Measurements from ENCODE around the gene ADGRB3. TPM values are rescaled to one million over a fixed set of nuclear protein-coding genes. Genes with fewer than 3 reads are reported as not detected.

ADGRB3 gene
- total and polyA plus RNA-seq, 7 donors: 0.60 to 11.5 (median 9.7) TPM; not detected in 1

- intact Hi-C loops (cut with DNase I): no loop called here
These were observed 545.4 kb downstream of the ADGRB3 start for GRCh38 chr6:69180361-69181067.

GRCh38 chr6:69181964-69182363 is 546.9 kb downstream of the ADGRB3 start:
- no peaks in the 10 kb centered on the region for H3K9me3 ChIP-seq
- intact Hi-C loops (cut with DNase I): no loop called here
- H3K27ac ChIP-seq: no peak overlapping the region
- no peak for DNase-seq
- H3K27me3 ChIP-seq: no peaks in the 10 kb centered on the region
- H3K36me3 ChIP-seq: no peaks in the 10 kb centered on the region
- 77 to 90% methylated on average over 3 of the region's 3 CpGs for WGBS, 2 donors
- H3K4me1 ChIP-seq: no peaks in the 10 kb centered on the region
- no peak for TF ChIP-seq POLR2A (IDR thresholded peaks at IDR 0.05)
- no peak for TF ChIP-seq POLR2AphosphoS5 (IDR thresholded peaks at IDR 0.05)
- TF ChIP-seq, protein P1, sequence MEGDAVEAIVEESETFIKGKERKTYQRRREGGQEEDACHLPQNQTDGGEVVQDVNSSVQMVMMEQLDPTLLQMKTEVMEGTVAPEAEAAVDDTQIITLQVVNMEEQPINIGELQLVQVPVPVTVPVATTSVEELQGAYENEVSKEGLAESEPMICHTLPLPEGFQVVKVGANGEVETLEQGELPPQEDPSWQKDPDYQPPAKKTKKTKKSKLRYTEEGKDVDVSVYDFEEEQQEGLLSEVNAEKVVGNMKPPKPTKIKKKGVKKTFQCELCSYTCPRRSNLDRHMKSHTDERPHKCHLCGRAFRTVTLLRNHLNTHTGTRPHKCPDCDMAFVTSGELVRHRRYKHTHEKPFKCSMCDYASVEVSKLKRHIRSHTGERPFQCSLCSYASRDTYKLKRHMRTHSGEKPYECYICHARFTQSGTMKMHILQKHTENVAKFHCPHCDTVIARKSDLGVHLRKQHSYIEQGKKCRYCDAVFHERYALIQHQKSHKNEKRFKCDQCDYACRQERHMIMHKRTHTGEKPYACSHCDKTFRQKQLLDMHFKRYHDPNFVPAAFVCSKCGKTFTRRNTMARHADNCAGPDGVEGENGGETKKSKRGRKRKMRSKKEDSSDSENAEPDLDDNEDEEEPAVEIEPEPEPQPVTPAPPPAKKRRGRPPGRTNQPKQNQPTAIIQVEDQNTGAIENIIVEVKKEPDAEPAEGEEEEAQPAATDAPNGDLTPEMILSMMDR (IDR thresholded peaks at IDR 0.05): no peak
- TF ChIP-seq EP300 (IDR thresholded peaks at IDR 0.05): no peak
- no peak overlapping the region for H3K4me3 ChIP-seq

More at GRCh38 chr6:69180361-69181067, 545.4 kb downstream of the ADGRB3 start:
- 74 to 87% methylated on average over 7 of the region's 7 CpGs for WGBS, 2 donors
- Histone ChIP-seq H3K4me3 (no peak overlapping the region), H3K36me3 (no peaks in the 10 kb centered on the region), H3K9me3 (no peaks in the 10 kb centered on the region), H3K4me1 (no peaks in the 10 kb centered on the region), H3K27me3 (no peaks in the 10 kb centered on the region), H3K27ac (no peak overlapping the region)
- DNase-seq: no peak
- TF ChIP-seq, protein P1 (IDR thresholded peaks at IDR 0.05): no peak
- TF ChIP-seq EP300 (IDR thresholded peaks at IDR 0.05): no peak
- no peak for TF ChIP-seq POLR2AphosphoS5 (IDR thresholded peaks at IDR 0.05)
- TF ChIP-seq POLR2A (IDR thresholded peaks at IDR 0.05): no peak

- no peak overlapping the region for H3K27ac ChIP-seq
- WGBS, 2 donors: 85% methylated on average over 3 of the region's 3 CpGs
- intact Hi-C loops (cut with DNase I): no loop called here
These were observed 550.2 kb downstream of the ADGRB3 start for GRCh38 chr6:69185276-69185675.

GRCh38 chr6:69202768-69203167 is 567.7 kb downstream of the ADGRB3 start:
- WGBS, 2 donors: 29 to 51% methylated on average over 2 of the region's 2 CpGs
- TF ChIP-seq, protein P1 (IDR thresholded peaks at IDR 0.05): no peak
- TF ChIP-seq EP300 (IDR thresholded peaks at IDR 0.05) (no peak), POLR2AphosphoS5 (IDR thresholded peaks at IDR 0.05) (no peak), POLR2A (IDR thresholded peaks at IDR 0.05) (no peak)
- Histone ChIP-seq H3K4me3 (no peak overlapping the region), H3K27me3 (no peaks in the 10 kb centered on the region), H3K27ac (no peak overlapping the region), H3K4me1 (peaks cover 0 to 12% (median 0%) of the 10 kb centered on the region in 4 donors), H3K9me3 (no peaks in the 10 kb centered on the region), H3K36me3 (no peaks in the 10 kb centered on the region)
- DNase-seq: no peak
- intact Hi-C loops (cut with DNase I): no loop called here

More at GRCh38 chr6:69185276-69185675, 550.2 kb downstream of the ADGRB3 start:
- no peak overlapping the region for H3K4me3 ChIP-seq
- no peak for DNase-seq
- H3K36me3 ChIP-seq: no peaks in the 10 kb centered on the region
- TF ChIP-seq EP300 (IDR thresholded peaks at IDR 0.05) (no peak), POLR2AphosphoS5 (IDR thresholded peaks at IDR 0.05) (no peak), POLR2A (IDR thresholded peaks at IDR 0.05) (no peak)
- TF ChIP-seq, protein P1 (IDR thresholded peaks at IDR 0.05): no peak
- no peaks in the 10 kb centered on the region for H3K4me1 ChIP-seq
- H3K9me3 ChIP-seq: no peaks in the 10 kb centered on the region
- H3K27me3 ChIP-seq: no peaks in the 10 kb centered on the region

Measured in sigmoid colon (tissue), 7 donors.